KOPT-K1 (cell line): ENCODE data around the gene GPBP1L1.

Source experiments
- H3K27ac ChIP-seq: fragments of 200-600 bp; sonication (generic); 2 replicates; pipeline ENCODE4 v1.5.1; 2016; ENCODE audit warnings: antibody characterized with exemption, mild to moderate bottlenecking, low read depth, low read length; ENCODE audit not compliant: poor library complexity, severe bottlenecking
- H3K36me3 ChIP-seq: fragments of 200-600 bp; sonication (generic); 2 replicates; pipeline ENCODE4 v1.5.1; 2017; ENCODE audit warnings: antibody characterized with exemption, mild to moderate bottlenecking, low read length, moderate library complexity; ENCODE audit not compliant: insufficient read depth
- H3K9me3 ChIP-seq: fragments of 200-600 bp; sonication (generic); 2 replicates; pipeline ENCODE4 v1.5.1; 2017; ENCODE audit warnings: antibody characterized with exemption, low read length, mild to moderate bottlenecking; ENCODE audit not compliant: insufficient read depth, poor library complexity, severe bottlenecking

GPBP1L1 gene

GRCh38 chr1:45629035-45629434 lies 57.3 kb downstream of the GPBP1L1 start:
- Histone ChIP-seq H3K36me3 (peaks cover 92% of the 10 kb centered on the region), H3K27ac (no peak overlapping the region), H3K9me3 (no peaks in the 10 kb centered on the region)

- Histone ChIP-seq H3K36me3 (peaks cover 88% of the 10 kb centered on the region), H3K27ac (no peak within 1 kb of the TSS), H3K9me3 (no peaks in the 10 kb centered on the region)
Observed at GRCh38 chr1:45623972-45624371, 62.4 kb downstream of the GPBP1L1 start, which contains the start of gene CCDC17. Gene CCDC17 (minus strand): TSS chr1:45624054. CDS start chr1:45623909, 145 bp downstream.

GRCh38 chr1:45622524-45623394 lies 63.6 kb downstream of the GPBP1L1 start:
- Histone ChIP-seq H3K9me3 (no peaks in the 10 kb centered on the region), H3K36me3 (peaks cover 88% of the 10 kb centered on the region), H3K27ac (no peak overlapping the region)

DNA sequence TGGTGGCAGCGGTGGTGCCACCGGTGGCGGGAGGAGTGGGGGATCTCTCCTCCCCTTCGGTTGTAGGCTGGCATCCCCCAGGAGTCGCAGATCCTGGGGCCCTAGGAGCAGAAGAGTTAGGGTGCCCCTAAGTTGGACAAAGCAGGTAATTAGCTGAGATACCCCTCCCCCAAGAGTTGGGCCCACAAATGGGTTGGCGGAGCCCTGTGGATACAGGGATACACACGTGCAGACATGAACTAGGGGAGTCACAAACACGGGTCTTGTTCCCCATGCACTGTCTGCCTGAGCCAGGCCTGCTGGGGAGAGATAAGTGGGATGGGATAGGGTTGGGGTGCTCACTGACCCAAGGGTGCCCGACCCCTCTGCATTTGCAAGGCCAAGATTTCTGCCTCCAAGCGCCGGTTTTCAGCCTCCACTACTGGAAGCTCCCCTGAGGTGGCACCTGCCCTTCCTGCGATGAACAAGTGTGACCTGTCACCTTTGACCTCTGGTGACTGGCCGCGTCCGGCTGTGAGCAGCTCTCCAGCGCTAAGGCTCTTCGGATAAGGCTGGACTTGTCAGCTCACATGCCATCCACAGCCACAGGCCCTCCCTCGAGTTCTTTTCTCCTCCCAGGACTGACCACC lies 64.3 kb downstream of the GPBP1L1 start:
- no peak overlapping the region for H3K27ac ChIP-seq
- no peaks in the 10 kb centered on the region for H3K9me3 ChIP-seq
- peaks cover 88% of the 10 kb centered on the region for H3K36me3 ChIP-seq

- H3K36me3 ChIP-seq = peaks cover 88% of the 10 kb centered on the region
- no peaks in the 10 kb centered on the region for H3K9me3 ChIP-seq
- no peak overlapping the region for H3K27ac ChIP-seq
Observed at GRCh38 chr1:45621501-45621836, 64.9 kb downstream of the GPBP1L1 start.

DNA sequence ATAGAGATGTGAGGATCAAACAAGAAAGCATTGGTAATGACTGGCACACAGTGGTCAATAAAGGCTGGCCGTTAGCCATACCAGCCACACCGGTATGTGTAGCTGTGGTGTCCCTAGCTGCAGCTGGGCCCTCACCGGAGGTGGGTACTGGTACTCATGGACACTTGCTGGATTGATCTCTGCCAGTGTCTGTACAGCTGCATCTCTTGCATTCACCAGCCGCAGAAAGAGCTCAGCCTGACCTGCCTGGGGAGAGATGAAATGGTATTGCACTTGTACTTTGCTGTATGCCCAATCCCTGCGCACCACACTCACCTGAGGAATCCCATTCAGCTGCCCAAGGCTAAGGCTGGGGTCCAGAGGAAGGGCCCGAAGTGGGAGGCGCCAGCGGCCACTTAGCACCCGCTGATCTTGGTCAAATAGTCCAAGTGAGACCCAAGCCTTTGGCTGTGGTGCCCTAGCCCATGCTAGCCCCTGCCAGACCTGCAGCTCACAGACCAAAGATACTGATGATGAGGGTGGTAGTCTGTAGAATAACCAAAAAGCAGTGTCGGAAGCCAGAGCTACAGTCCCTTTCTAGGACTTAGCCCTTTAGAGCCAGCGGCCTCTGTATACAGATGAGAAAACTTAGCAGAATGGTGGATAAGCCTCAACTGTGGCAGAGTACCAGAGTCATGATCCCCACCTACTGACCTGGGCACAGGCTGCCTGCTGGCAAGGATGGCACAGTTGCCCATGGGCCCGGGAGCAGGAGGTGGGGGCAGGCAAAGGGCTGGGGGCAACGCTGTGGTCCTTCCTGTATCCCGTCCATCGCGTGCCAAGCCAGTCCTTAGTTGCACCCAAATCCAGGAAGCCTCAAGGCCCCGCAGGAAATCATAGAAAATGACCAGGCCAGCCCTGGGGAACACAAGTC lies 65.5 kb downstream of the GPBP1L1 start:
- Histone ChIP-seq H3K27ac (no peak overlapping the region), H3K36me3 (peaks cover 90% of the 10 kb centered on the region), H3K9me3 (no peaks in the 10 kb centered on the region)

DNA sequence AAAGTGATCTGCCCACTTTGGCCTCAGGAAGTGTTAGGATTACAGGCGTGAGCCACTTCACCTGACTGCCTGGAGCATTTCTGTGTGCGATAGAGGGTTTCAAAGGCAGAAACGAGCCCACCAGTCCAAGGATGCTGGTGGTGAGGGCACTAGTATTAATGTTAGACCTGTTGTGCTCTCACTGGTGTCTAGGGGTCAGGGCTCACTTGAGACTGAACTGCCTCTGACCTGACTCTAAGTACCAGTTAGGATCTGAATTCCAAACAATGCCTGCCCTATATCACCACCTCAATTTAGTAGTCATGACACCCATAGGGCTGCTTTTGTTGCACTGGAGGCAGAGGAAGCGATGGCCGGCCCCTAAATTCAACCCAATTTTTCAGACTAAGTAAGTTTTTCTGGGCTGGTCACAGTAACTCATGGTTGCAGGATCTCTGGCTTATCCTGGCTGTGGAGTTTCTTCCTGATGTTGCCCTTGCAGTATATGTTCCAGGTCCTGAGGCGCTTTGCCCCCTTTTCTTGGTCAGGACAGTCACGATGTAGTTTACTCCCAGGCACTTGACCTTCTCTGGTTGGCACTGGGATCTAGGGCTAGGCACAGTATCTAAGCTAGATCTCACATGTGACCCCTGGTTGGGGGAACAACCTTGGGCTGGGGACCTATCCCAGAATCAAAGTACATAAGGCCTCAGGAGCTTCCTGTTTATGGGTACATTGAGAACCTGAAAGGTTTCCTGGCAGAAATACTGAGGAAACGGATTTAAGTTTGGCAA lies 67.0 kb downstream of the GPBP1L1 start:
- no peaks in the 10 kb centered on the region for H3K9me3 ChIP-seq
- no peak overlapping the region for H3K27ac ChIP-seq
- H3K36me3 ChIP-seq = peaks cover 95% of the 10 kb centered on the region

DNA sequence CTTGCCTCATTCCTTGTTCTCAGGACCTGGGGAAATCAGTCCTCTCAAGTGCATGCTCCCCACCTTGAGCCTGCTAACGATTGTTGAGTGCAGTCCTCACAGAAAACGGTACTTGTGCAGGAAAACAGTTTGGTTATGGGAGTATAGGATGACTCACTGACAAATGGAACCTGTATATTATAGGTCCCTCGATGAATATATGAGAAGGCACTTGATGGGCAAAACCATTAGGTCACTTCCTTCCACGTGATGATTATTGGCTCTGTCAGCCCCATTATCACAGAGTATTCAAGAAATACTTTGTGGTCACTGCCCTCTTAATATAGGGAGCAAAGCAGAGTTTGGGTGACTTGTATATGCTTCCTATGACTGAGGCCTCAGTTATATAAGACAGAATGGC lies 68.7 kb downstream of the GPBP1L1 start:
- Histone ChIP-seq H3K9me3 (no peaks in the 10 kb centered on the region), H3K36me3 (peaks cover 98% of the 10 kb centered on the region), H3K27ac (no peak overlapping the region)

DNA sequence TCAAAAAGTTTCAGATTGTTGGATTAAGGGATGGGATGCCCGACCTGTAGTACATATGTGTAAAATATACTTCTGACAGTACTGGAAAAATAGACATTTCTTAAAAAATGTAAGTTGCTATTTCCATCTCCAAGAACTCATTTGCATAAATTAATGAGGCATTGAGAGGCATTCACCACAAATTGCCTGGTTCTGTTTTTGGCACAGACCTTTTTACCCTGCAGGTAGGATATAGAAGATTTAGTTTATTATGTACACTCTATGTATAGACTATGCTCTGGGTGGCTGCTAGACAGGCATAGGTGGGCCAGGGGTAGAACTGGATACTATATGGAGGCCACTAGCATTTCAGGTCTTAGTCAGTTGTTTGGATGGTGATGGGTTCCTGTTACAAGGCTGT lies 70.4 kb downstream of the GPBP1L1 start:
- Histone ChIP-seq H3K36me3 (peaks cover 100% of the 10 kb centered on the region), H3K9me3 (no peaks in the 10 kb centered on the region), H3K27ac (no peak overlapping the region)

- no peak overlapping the region for H3K27ac ChIP-seq
- H3K9me3 ChIP-seq = no peaks in the 10 kb centered on the region
- H3K36me3 ChIP-seq = peaks cover 100% of the 10 kb centered on the region
Observed at GRCh38 chr1:45612941-45613579, 73.3 kb downstream of the GPBP1L1 start.

DNA sequence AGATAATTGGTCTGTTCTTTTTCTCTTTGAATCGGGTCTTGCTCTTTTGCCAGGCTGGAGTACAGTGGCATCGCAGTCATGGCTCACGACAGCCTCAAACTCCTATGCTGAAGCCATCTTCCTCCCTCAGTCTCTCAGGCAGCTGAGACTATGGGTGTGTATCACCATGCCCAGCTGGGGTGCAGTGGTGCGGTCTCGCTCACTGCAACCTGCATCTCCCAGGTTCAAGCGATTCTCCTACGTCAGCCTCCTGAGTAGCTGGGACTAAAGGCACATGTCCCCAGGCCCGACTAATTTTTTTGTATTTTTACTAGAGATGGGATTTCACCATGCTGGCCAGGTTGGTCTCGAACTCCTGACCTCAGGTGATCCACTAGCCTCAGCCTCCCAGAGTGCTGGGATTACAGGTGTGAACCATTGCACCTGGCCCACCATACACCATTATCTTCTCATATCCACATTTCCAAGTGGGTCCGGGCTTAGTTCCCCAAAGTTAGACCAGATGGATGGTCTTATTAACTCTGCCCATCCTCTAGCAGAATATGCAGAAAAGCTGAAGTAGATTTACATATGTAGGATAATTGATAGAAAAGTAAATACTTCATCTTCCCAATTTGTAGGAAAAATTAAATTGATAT lies 75.6 kb downstream of the GPBP1L1 start:
- Histone ChIP-seq H3K9me3 (no peaks in the 10 kb centered on the region), H3K27ac (no peak overlapping the region), H3K36me3 (peaks cover 100% of the 10 kb centered on the region)

- H3K27ac ChIP-seq = no peak overlapping the region
- no peaks in the 10 kb centered on the region for H3K9me3 ChIP-seq
- H3K36me3 ChIP-seq = peaks cover 100% of the 10 kb centered on the region
Observed at GRCh38 chr1:45608175-45609156, 77.9 kb downstream of the GPBP1L1 start.
